HG03575 (cell line): Measurements from ENCODE around the gene TK1.
"Not testable (repeated sequence)": the region's sequence is repeated elsewhere in the genome, so short reads cannot be mapped to it uniquely, and the experiment has no call there.

Experiments
- ATAC-seq: cut with Tn5 transposase; IDR thresholded peaks from one replicate; pipeline ENCODE4 v1.9.1; 2021; ENCODE audit not compliant: unreplicated experiment, insufficient number of reproducible peaks, low FRiP score; ENCODE audit errors: extremely low read depth

TK1 gene

GRCh38 chr17:78140169-78141051 is 46.4 kb downstream of the TK1 start:
- ATAC-seq, result no peak

GRCh38 chr17:78139861-78140168 is 47.0 kb downstream of the TK1 start:
- ATAC-seq, result not testable (repeated sequence)

- no peak for ATAC-seq
Observed at GRCh38 chr17:78138204-78139060, 48.4 kb downstream of the TK1 start.

- ATAC-seq, result no peak
Observed at GRCh38 chr17:78137392-78138203, 49.3 kb downstream of the TK1 start.

GRCh38 chr17:78135858-78136500 is 50.9 kb downstream of the TK1 start:
- ATAC-seq, result no peak

GRCh38 chr17:78134899-78135385 is 51.9 kb downstream of the TK1 start:
- ATAC-seq, result no peak

- no peak for ATAC-seq
Observed at GRCh38 chr17:78133971-78134898, 52.6 kb downstream of the TK1 start.

- ATAC-seq, result no peak
Observed at GRCh38 chr17:78133179-78133951, 53.5 kb downstream of the TK1 start.

GRCh38 chr17:78132767-78133178 is 54.1 kb downstream of the TK1 start:
- no peak for ATAC-seq

GRCh38 chr17:78132084-78132676 is 54.7 kb downstream of the TK1 start:
- no peak for ATAC-seq

GRCh38 chr17:78131172-78132083 is 55.4 kb downstream of the TK1 start:
- ATAC-seq, result no peak

- no peak for ATAC-seq
Observed at GRCh38 chr17:78130437-78131101, 56.3 kb downstream of the TK1 start, which contains the start of gene TMC8. Gene TMC8, plus strand, starts transcription at chr17:78130771. Its CDS starts 818 bp downstream, at chr17:78131589.

GRCh38 chr17:78130090-78130436 is 56.8 kb downstream of the TK1 start:
- ATAC-seq, result no peak

GRCh38 chr17:78129351-78130089 is 57.3 kb downstream of the TK1 start:
- no peak for ATAC-seq
